Fibroblast of mammary gland (primary cell): ENCODE results near the gene GLI3.

Experiments used
- DNase-seq: peaks from one replicate; pipeline ENCODE4 v3.0.0-alpha.2; 2010; ENCODE audit warnings: low read depth
- H3K4me3 ChIP-seq: 2 replicates; pipeline ENCODE4 v1.5.1; 2011; ENCODE audit warnings: low read depth, mild to moderate bottlenecking, low read length, moderate library complexity; ENCODE audit not compliant: control insufficient read depth
- TF ChIP-seq, protein P1 (sequence below): conservative IDR thresholded peaks from 2 replicates; pipeline ENCODE4 v1.5.1; 2011; ENCODE audit warnings: low read depth, low read length, inconsistent platforms; ENCODE audit not compliant: control insufficient read depth, insufficient read depth

The GLI3 gene

DNA sequence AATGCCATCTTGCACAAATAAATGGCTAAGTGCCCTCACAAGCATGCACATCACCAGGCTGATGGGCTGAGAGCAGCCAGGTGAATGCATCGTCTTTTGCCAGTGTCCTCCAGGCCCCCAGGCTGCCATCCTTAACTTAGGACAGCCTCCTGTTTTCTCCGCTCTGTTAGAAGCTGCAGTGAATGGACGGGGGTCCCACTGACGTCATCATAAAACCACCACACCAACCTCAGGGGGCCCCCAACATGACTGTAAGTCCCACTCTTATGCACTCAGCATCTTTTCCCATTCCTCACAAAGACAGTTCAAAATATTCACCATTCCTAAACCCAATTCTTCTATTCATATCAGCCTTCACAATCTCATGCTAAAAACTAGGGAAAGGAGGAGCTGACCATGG, 34.4 kb downstream of the GLI3 start:
- DNase-seq: no peak
- TF ChIP-seq, protein P1, sequence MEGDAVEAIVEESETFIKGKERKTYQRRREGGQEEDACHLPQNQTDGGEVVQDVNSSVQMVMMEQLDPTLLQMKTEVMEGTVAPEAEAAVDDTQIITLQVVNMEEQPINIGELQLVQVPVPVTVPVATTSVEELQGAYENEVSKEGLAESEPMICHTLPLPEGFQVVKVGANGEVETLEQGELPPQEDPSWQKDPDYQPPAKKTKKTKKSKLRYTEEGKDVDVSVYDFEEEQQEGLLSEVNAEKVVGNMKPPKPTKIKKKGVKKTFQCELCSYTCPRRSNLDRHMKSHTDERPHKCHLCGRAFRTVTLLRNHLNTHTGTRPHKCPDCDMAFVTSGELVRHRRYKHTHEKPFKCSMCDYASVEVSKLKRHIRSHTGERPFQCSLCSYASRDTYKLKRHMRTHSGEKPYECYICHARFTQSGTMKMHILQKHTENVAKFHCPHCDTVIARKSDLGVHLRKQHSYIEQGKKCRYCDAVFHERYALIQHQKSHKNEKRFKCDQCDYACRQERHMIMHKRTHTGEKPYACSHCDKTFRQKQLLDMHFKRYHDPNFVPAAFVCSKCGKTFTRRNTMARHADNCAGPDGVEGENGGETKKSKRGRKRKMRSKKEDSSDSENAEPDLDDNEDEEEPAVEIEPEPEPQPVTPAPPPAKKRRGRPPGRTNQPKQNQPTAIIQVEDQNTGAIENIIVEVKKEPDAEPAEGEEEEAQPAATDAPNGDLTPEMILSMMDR: no peak
- H3K4me3 ChIP-seq: no peak overlapping the region

DNA sequence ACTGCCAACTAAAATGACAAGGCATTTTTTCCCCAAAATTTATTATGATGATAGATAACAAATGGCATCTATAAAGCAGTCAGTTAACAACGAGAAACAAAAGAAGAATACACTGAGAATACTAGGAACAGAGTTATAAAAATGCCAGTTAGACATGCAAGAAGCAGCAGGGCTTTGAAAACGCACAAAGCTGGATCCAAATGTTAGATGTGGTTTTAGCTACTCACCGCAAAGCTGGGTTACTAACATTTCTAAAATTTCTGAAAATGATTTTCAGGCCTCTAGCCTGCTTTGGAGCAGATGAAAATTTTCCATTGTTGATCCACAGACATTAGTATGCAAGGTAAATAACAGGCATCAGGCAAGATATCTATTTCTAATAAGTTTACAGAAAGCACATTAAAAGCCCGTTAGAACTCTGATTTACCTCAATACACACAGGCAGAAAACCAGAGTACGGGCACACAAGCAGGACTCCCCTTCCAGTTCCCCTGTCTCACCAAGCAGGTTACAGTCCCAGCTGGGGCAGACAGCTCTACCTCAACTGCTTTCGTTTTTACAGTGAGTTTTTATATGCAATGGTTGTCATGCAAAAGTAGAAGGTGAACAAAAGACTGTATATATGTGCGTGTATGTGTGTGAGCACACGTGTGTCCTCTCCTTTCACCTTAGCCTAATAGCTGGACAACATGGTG, 37.9 kb downstream of the GLI3 start:
- H3K4me3 ChIP-seq: no peak overlapping the region
- TF ChIP-seq, protein P1: no peak
- DNase-seq: peak; percentile 70

DNA sequence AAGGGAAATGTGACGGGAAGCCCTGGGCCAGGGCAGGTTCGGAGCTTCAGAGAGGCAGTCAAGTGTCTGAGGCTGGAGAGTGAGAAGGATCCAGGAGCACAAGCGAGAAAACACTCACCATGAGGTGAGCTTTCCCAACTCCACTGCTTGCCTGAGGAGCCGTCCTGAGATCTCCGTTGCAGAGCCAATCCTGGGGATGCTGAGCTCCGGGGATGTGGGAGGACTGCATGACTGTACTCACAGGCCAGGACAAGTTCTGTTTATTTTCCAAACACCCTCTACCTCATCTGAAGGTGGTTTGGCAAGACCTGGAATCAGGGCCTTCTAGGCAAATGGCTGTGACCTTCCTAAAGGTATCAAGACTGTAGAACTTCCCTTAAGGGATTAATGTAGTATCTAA, 38.7 kb downstream of the GLI3 start:
- TF ChIP-seq, protein P1: no peak
- peak; percentile 28 for DNase-seq
- H3K4me3 ChIP-seq: no peak overlapping the region

DNA sequence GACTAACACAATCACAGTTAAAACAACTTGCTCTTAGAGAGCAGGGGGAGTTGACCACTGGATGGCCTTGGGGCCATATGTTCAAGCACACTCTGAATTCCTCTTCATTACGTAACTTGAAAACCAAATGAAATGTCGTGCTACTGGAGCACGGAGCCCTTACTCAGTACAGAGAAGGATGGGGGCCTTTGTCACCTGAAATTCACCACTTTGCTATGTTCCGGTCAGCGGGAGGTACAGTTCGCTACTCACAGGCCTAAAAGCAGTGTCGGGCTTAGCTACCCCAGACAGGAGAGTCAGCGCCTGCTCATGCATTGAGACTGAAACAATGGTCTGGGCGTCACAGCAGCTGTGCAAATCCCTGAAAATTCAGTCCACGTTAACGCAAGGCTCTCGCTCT, 39.6 kb downstream of the GLI3 start:
- TF ChIP-seq, protein P1: no peak
- H3K4me3 ChIP-seq: no peak overlapping the region
- peak; percentile 23 for DNase-seq

DNA sequence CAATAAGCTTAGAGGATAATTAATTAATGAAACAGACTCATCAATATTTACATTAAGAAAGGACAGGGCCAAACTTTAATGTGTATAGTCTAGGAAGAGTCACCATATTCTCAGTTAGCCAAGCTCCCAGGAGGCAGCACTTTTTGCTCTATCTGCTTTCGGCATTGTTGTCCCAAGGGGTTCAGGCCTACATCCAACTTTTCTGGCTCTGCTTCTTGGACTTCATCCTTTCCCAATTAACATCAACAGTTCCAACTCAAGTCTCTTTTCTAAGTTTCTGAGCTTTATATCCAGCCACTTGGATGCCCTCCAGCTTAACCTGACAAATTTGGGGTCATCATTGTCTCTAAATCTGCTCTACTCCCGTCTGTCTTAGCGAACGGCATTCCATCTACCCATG, 42.8 kb downstream of the GLI3 start:
- H3K4me3 ChIP-seq: no peak overlapping the region
- peak; percentile 28 for DNase-seq
- TF ChIP-seq, protein P1: no peak

DNA sequence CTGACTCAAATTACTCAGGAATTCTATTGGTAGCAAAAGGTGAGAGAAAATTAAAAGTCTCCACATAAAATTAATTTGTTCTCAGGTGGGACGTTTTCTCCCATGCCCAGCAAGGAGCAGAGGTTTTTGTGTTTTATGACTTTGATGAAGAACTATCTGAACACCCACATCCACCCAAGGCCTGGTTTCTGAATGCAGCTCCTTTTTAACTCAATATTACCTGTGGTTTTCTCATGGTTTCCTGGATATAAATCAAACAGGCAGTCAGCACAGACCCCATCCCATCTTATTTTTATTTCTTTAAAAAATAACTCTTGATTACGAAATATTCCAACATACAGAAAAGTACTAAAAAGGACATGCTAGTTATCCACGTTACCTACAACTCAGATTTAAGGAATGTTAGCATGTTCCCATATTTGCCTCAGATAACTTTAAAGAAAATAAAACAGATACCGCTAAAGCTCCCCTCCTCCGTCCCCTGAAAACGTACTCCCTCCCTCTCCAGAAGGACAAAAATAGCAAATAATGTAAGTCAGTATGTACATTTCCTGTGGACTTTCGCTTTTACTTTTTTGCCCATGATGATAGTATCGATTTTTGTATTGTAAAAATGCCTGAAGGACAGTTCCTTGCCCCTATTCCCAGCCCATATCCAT, 43.4 kb downstream of the GLI3 start:
- TF ChIP-seq, protein P1: no peak
- DNase-seq: no peak
- no peak overlapping the region for H3K4me3 ChIP-seq
